GM12878 (cell line): ENCODE measurements around the gene MPP2. TPM values are rescaled to one million over a fixed set of nuclear protein-coding genes. Genes with fewer than 3 reads are reported as not detected.

Experiments used
- ATAC-seq: fragments of 200-7000 bp; cut with Tn5 transposase; 3 replicates; pipeline ENCODE4 v1.9.1; 2020; ENCODE audit warnings: mild to moderate bottlenecking, moderate library complexity
- BruUV-seq: library from RNA; stranded (reverse); fragments of 400-500 nt; replicated peaks from 2 replicates; lab custom pipeline; 2021; lab: Mats Ljungman, UMichigan
- CTCF ChIA-PET: fragments of 300-600 bp; sonication (Branson Sonifier 250); formaldehyde crosslinking; extraction: SDS; loops from one replicate; lab custom pipeline; 2021; ENCODE audit warnings: inconsistent platforms; lab: Yijun Ruan, JAX
- POLR2A ChIA-PET: fragments of 350-600 bp; formaldehyde crosslinking; extraction: SDS; loops from one replicate; lab custom pipeline; 2021; ENCODE audit warnings: inconsistent platforms; lab: Charles Lee
- RAD21 ChIA-PET: fragments of 300-600 bp; sonication (Branson Sonifier 250); formaldehyde crosslinking; loops from one replicate; lab custom pipeline; 2023; ENCODE audit warnings: antibody characterized with exemption; ENCODE audit not compliant: unreplicated experiment; lab: Charles Lee
- SMC1A ChIA-PET: fragments of 300-600 bp; sonication (Branson Sonifier 250); formaldehyde crosslinking; loops from one replicate; lab custom pipeline; 2023; ENCODE audit not compliant: unreplicated experiment, uncharacterized antibody; lab: Charles Lee
- DNase-seq: peaks from one replicate; pipeline ENCODE4 v3.0.0-alpha.2; 2011; ENCODE audit warnings: low read depth, low spot score
- FAIRE-seq: peaks from 3 replicates; lab custom pipeline; 2011; peaks lifted over from hg19 to GRCh38; lab: Jason Lieb, UNC
- H2AFZ ChIP-seq: 2 replicates; pipeline ENCODE4 v1.6.0; 2011; ENCODE audit warnings: low read depth, low read length, control low read depth; ENCODE audit not compliant: control insufficient read depth
- H3K27ac ChIP-seq: 2 replicates; pipeline ENCODE4 v1.5.1; 2011; ENCODE audit warnings: control low read depth; ENCODE audit not compliant: control insufficient read depth, insufficient read depth
- H3K27me3 ChIP-seq, 2 experiments: replicated peaks in 1 of 2; 2 replicates each; pipeline versions ENCODE4 v1.6.0 to v1.6.1; 2011; ENCODE audit warnings: low read length in 1 of 2; ENCODE audit not compliant: control insufficient read depth in 2 of 2, insufficient read depth in 2 of 2
- H3K36me3 ChIP-seq, 2 experiments: 2 replicates each; pipeline ENCODE4 v1.5.1; 2011; ENCODE audit warnings: low read length in 1 of 2; ENCODE audit not compliant: control insufficient read depth in 2 of 2, insufficient read depth in 2 of 2
- H3K4me1 ChIP-seq: 2 replicates; pipeline ENCODE4 v1.6.1; 2011; ENCODE audit warnings: mild to moderate bottlenecking, low read length, moderate library complexity, mixed read lengths; ENCODE audit not compliant: control insufficient read depth, insufficient read depth
- H3K4me2 ChIP-seq: 2 replicates; pipeline ENCODE4 v1.6.0; 2011; ENCODE audit warnings: control low read depth; ENCODE audit not compliant: control insufficient read depth, insufficient read depth
- H3K4me3 ChIP-seq: fragments of 200-600 bp; sonication (generic); 2 replicates; pipeline ENCODE4 v1.5.1; 2016
- H3K79me2 ChIP-seq: 2 replicates; pipeline ENCODE4 v1.6.0; 2011; ENCODE audit warnings: low read length; ENCODE audit not compliant: control insufficient read depth, insufficient read depth
- H3K9ac ChIP-seq: 2 replicates; pipeline ENCODE4 v1.8.0; 2011; ENCODE audit warnings: low read length, control low read depth, mixed read lengths; ENCODE audit not compliant: control insufficient read depth, insufficient read depth
- H3K9me3 ChIP-seq: replicated peaks from 3 replicates; pipeline ENCODE4 v1.5.1; 2011; ENCODE audit warnings: mild to moderate bottlenecking, low read length; ENCODE audit not compliant: control insufficient read depth, insufficient read depth
- H4K20me1 ChIP-seq: 2 replicates; pipeline ENCODE4 v1.6.0; 2011; ENCODE audit not compliant: control insufficient read depth, insufficient read depth
- BACH1 ChIP-seq: fragments of 450-650 bp; IDR thresholded peaks from 2 replicates; pipeline ENCODE4 v1.6.1; 2017; ENCODE audit warnings: mild to moderate bottlenecking, borderline replicate concordance
- CBFB ChIP-seq: IDR thresholded peaks from 2 replicates; pipeline ENCODE4 v1.6.1; 2016; ENCODE audit warnings: antibody characterized with exemption, low read depth
- CBX5 ChIP-seq: sonication (generic); IDR thresholded peaks from 2 replicates; pipeline ENCODE4 v1.6.1; 2016; ENCODE audit warnings: low read depth, moderate library complexity, mild to moderate bottlenecking, inconsistent platforms
- CTCF ChIP-seq, 3 experiments: IDR thresholded peaks in 2 of 3; conservative IDR thresholded peaks in 1 of 3; 2 replicates each; pipeline ENCODE4 v1.5.1; 2011; ENCODE audit warnings: low read depth in 3 of 3, low read length in 3 of 3, mild to moderate bottlenecking in 3 of 3, control low read depth in 2 of 3, moderate library complexity in 2 of 3, inconsistent platforms in 1 of 3, mixed read lengths in 1 of 3; ENCODE audit not compliant: control insufficient read depth in 2 of 3, insufficient read depth in 1 of 3; ENCODE audit errors: extremely low read depth in 1 of 3
- EGR1 ChIP-seq, 2 experiments: IDR thresholded peaks; 1 replicate in 1 of 2; 2 replicates in 1 of 2; pipeline ENCODE4 v1.6.1; 2011 to 2012; ENCODE audit warnings: low read depth in 2 of 2, low read length in 2 of 2, borderline replicate concordance in 1 of 2, mild to moderate bottlenecking in 1 of 2, moderate library complexity in 1 of 2
- ELK1 ChIP-seq: IDR thresholded peaks from 2 replicates; pipeline ENCODE4 v1.6.1; 2012; ENCODE audit warnings: low read depth, low read length, improper control_type of control experiment
- ESRRA ChIP-seq: IDR thresholded peaks from 2 replicates; pipeline ENCODE4 v1.6.1; 2012; ENCODE audit warnings: mild to moderate bottlenecking, low read length, improper control_type of control experiment
- IRF5 ChIP-seq: fragments of 450-650 bp; IDR thresholded peaks from 2 replicates; pipeline ENCODE4 v1.6.1; 2017; ENCODE audit warnings: borderline replicate concordance
- MYC ChIP-seq: IDR thresholded peaks from 2 replicates; pipeline ENCODE4 v1.6.1; 2011; ENCODE audit warnings: mild to moderate bottlenecking, low read length, moderate library complexity, inconsistent platforms; ENCODE audit not compliant: insufficient read depth, insufficient replicate concordance, insufficient read length, severe bottlenecking
- RBBP5 ChIP-seq: fragments of 200-600 bp; sonication (generic); conservative IDR thresholded peaks from 2 replicates; pipeline ENCODE4 v1.6.1; 2016
- SIN3A ChIP-seq: IDR thresholded peaks from 2 replicates; pipeline ENCODE4 v1.6.1; 2012; ENCODE audit warnings: low read depth, low read length, improper control_type of control experiment
- SMC3 ChIP-seq: IDR thresholded peaks from 2 replicates; pipeline ENCODE4 v1.6.1; 2011; ENCODE audit warnings: low read length, improper control_type of control experiment, borderline replicate concordance
- SREBF2 ChIP-seq: IDR thresholded peaks from 2 replicates; pipeline ENCODE4 v1.6.1; 2012; ENCODE audit warnings: mild to moderate bottlenecking, low read length
- ZBTB4 ChIP-seq: fragments of 450-650 bp; formaldehyde crosslinking; IDR thresholded peaks from 2 replicates; pipeline ENCODE4 v1.4.0; 2022; ENCODE audit warnings: mild to moderate bottlenecking, moderate library complexity
- ZNF622 ChIP-seq: fragments of 450-650 bp; IDR thresholded peaks from 2 replicates; pipeline ENCODE4 v1.6.1; 2017; ENCODE audit warnings: mild to moderate bottlenecking, inconsistent platforms
- WGBS: methylation state at CpG from one replicate; pipeline ENCODE4 v1.1.6; 2016; ENCODE audit warnings: low lambda C conversion rate; ENCODE audit not compliant: insufficient replicate concordance, insufficient coverage; ENCODE audit errors: missing lambda C conversion rate; 5-methylcytosine and 5-hydroxymethylcytosine counted together
- in situ Hi-C: fragments of 300-500 bp; cut with MboI; formaldehyde crosslinking; loops from 9 replicates; pipeline ENCODE4 v1.14.3; 2018; ENCODE audit warnings: mixed read lengths
- intact Hi-C: fragments of 100-400 bp; cut with micrococcal nuclease; formaldehyde crosslinking; loops from one replicate; pipeline ENCODE4 v1.14.2; 2022; ENCODE audit not compliant: unreplicated experiment
- polyA plus RNA-seq, 11 experiments: library from polyadenylated mRNA; depleted of rRNA in 4 of 11; unstranded in 6 of 11; stranded (reverse) in 5 of 11; fragments of >200 nt; fragmentation: Nextera tagmentation in 4 of 11; fragmentation: Illumina TruSeq in 1 of 11; extraction: Ambion mirVana in 4 of 11; extraction: Trizol in 1 of 11; gene quantifications; 1 replicate in 1 of 11; 2 replicates in 10 of 11; pipeline versions ENCODE4 v1.2.1 to v1.2.3, GENCODE V29; 2011 to 2016; ENCODE audit warnings: inconsistent platforms in 2 of 11, missing spikeins in 2 of 11, low read depth in 1 of 11
- total RNA-seq, 4 experiments: library from RNA; depleted of rRNA in 3 of 4; stranded (reverse); fragments of >200 nt in 3 of 4; fragmentation: Illumina TruSeq in 1 of 4; extraction: Trizol in 1 of 4; gene quantifications; 2 replicates each; pipeline versions ENCODE4 v1.2.1 to v1.2.3, GENCODE V29; 2013 to 2021

The MPP2 gene
- total and polyA plus RNA-seq, 10 of the 15 experiments (the other 5 are each of a cell fraction or from before 2014, with no cell fraction given), result 0.02 to 0.23 (median 0.15) TPM; not detected in 2

- TF ChIP-seq ESRRA, result no peak
- no peak for TF ChIP-seq SREBF2
- TF ChIP-seq ELK1, result no peak
- no peak for TF ChIP-seq BACH1
- TF ChIP-seq MYC, result no peak
- no peak for TF ChIP-seq EGR1 (IDR thresholded peaks at IDR 0.05; ENCODE audit: borderline replicate concordance in 1 of 2, low read depth in 2 of 2, low read length in 2 of 2)
These were observed 67.6 kb downstream of the MPP2 start (continued) for GRCh38 chr17:43839670-43840108.

- peaks cover 11% of the 10 kb centered on the region in 2 experiments for H3K27me3 ChIP-seq
- DNase-seq (no peak), ATAC-seq (no peak), FAIRE-seq (no peak)
- no peaks in the 10 kb centered on the region for H3K79me2 ChIP-seq
- SMC1A ChIA-PET, result no interaction called here
- intact Hi-C loops, result no loop called here
- H3K4me2 ChIP-seq, result no peak overlapping the region
- H3K4me1 ChIP-seq, result no peaks in the 10 kb centered on the region
- no peaks in the 10 kb centered on the region for H3K36me3 ChIP-seq
- H3K27ac ChIP-seq, result no peak overlapping the region
- no peak overlapping the region for H3K4me3 ChIP-seq
- CTCF ChIA-PET, result no interaction called here
- WGBS, result 0% methylated on average over 2 of the region's 2 CpGs
- no peaks in the 10 kb centered on the region for H3K9me3 ChIP-seq
- no peak overlapping the region for H2AFZ ChIP-seq
- no peaks in the 10 kb centered on the region for H4K20me1 ChIP-seq
- BruUV-seq, result no TSS peak
- RAD21 ChIA-PET, result no interaction called here
- POLR2A ChIA-PET, result no interaction called here
- no peak overlapping the region for H3K9ac ChIP-seq
- in situ Hi-C loops, result no loop called here
- no peak for TF ChIP-seq SMC3
- no peak for TF ChIP-seq RBBP5
- no peak for TF ChIP-seq ZBTB4 (CRISPR knock-in tag)
- TF ChIP-seq CBX5, result no peak
- TF ChIP-seq CBFB, result no peak
- TF ChIP-seq IRF5, result no peak
- no peak for TF ChIP-seq ZNF622
- TF ChIP-seq SIN3A, result no peak
- no peak for TF ChIP-seq CTCF (IDR thresholded peaks at IDR 0.05 in 2 of 3, conservative IDR thresholded peaks at IDR 0.05 in 1 of 3; ENCODE audit: control insufficient read depth in 2 of 3, extremely low read depth in 1 of 3, insufficient read depth in 1 of 3, low read depth in 3 of 3, low read length in 3 of 3)
These were observed 73.2 kb downstream of the MPP2 start for GRCh38 chr17:43834106-43834505.
